Type B pancreatic cell (in vitro differentiated cells): ENCODE results near the gene NDUFS3. TPM values are rescaled to one million over a fixed set of nuclear protein-coding genes. Genes with fewer than 3 reads are reported as not detected.

ENCODE experiments used
- DNase-seq: peaks from one replicate; pipeline ENCODE4 v3.0.0; 2021; ENCODE audit warnings: mixed read lengths; ENCODE audit not compliant: unreplicated experiment; ENCODE audit errors: extremely low spot score
- H3K27ac Mint-ChIP-seq: 2 replicates; pipeline ENCODE4 v1.8.0; 2021; ENCODE audit warnings: mild to moderate bottlenecking, mixed read lengths
- H3K27me3 Mint-ChIP-seq: 2 replicates; pipeline ENCODE4 v1.8.0; 2021; ENCODE audit warnings: mixed read lengths
- H3K36me3 Mint-ChIP-seq: 2 replicates; pipeline ENCODE4 v1.8.0; 2021; ENCODE audit warnings: mixed read lengths
- H3K4me1 Mint-ChIP-seq: one replicate; pipeline ENCODE4 v1.8.0; 2021; ENCODE audit warnings: mixed read lengths; ENCODE audit not compliant: unreplicated experiment
- H3K4me3 Mint-ChIP-seq: 2 replicates; pipeline ENCODE4 v1.8.0; 2021; ENCODE audit warnings: mild to moderate bottlenecking, mixed read lengths
- H3K9me3 Mint-ChIP-seq: 2 replicates; pipeline ENCODE4 v1.8.0; 2021; ENCODE audit warnings: mixed read lengths
- CTCF ChIP-seq: fragments of 200-600 bp; sonication (generic); conservative IDR thresholded peaks from 2 replicates; pipeline ENCODE4 v1.5.0; 2021; ENCODE audit warnings: antibody characterized with exemption, mild to moderate bottlenecking
- total RNA-seq: library from RNA; stranded (reverse); gene quantifications from 2 replicates; pipeline ENCODE4 v1.2.1, GENCODE V29; 2021; ENCODE audit warnings: low replicate concordance

Gene NDUFS3
- total RNA-seq, 1 donor from 2014 or later, result 161 TPM

- H3K36me3 Mint-ChIP-seq, result peaks cover 28% of the 10 kb centered on the region
- no peaks in the 10 kb centered on the region for H3K9me3 Mint-ChIP-seq
- no peak overlapping the region for H3K4me3 Mint-ChIP-seq
Observed at GRCh38 chr11:47583844-47584243, 5.0 kb downstream of the NDUFS3 start.

GRCh38 chr11:47586098-47586855 is 7.4 kb downstream of the NDUFS3 start, which contains the start of gene FAM180B:
TSS of gene FAM180B (plus strand) at chr11:47586678. CDS start at chr11:47586769, 91 bp downstream.
- Mint-ChIP-seq H3K27ac (peak within 1 kb of the TSS; percentile 24), H3K36me3 (peaks cover 22% of the 10 kb centered on the region), H3K4me3 (no peak within 1 kb of the TSS), H3K9me3 (no peaks in the 10 kb centered on the region), H3K27me3 (no peaks in the 10 kb centered on the region), H3K4me1 (peaks cover 5% of the 10 kb centered on the region)
- DNase-seq, result no peak
- TF ChIP-seq CTCF, result no peak

More at GRCh38 chr11:47583844-47584243, 5.0 kb downstream of the NDUFS3 start:
- no peak for TF ChIP-seq CTCF
- no peak for DNase-seq
- Mint-ChIP-seq H3K27ac (no peak overlapping the region), H3K27me3 (no peaks in the 10 kb centered on the region), H3K4me1 (peaks cover 6% of the 10 kb centered on the region)

GRCh38 chr11:47587039-47587716 is 8.3 kb downstream of the NDUFS3 start:
- peaks cover 4% of the 10 kb centered on the region for H3K27me3 Mint-ChIP-seq
- no peaks in the 10 kb centered on the region for H3K9me3 Mint-ChIP-seq
- no peak overlapping the region for H3K4me3 Mint-ChIP-seq
- no peak for DNase-seq
- H3K36me3 Mint-ChIP-seq, result peaks cover 17% of the 10 kb centered on the region
- no peak for TF ChIP-seq CTCF
- no peak overlapping the region for H3K27ac Mint-ChIP-seq
- H3K4me1 Mint-ChIP-seq, result peaks cover 9% of the 10 kb centered on the region

GRCh38 chr11:47587723-47588326 is 9.0 kb downstream of the NDUFS3 start:
- Mint-ChIP-seq H3K4me1 (peaks cover 9% of the 10 kb centered on the region), H3K27me3 (peaks cover 11% of the 10 kb centered on the region), H3K9me3 (no peaks in the 10 kb centered on the region)

GRCh38 chr11:47589118-47589517 is 10.2 kb downstream of the NDUFS3 start:
- H3K27ac Mint-ChIP-seq, result no peak overlapping the region
- H3K9me3 Mint-ChIP-seq, result no peaks in the 10 kb centered on the region
- H3K4me1 Mint-ChIP-seq, result peaks cover 9% of the 10 kb centered on the region
- no peak overlapping the region for H3K4me3 Mint-ChIP-seq
- no peak for TF ChIP-seq CTCF
- peaks cover 22% of the 10 kb centered on the region for H3K27me3 Mint-ChIP-seq
- peaks cover 5% of the 10 kb centered on the region for H3K36me3 Mint-ChIP-seq
- no peak for DNase-seq

More at GRCh38 chr11:47587723-47588326, 9.0 kb downstream of the NDUFS3 start:
- H3K36me3 Mint-ChIP-seq, result peaks cover 14% of the 10 kb centered on the region
- H3K27ac Mint-ChIP-seq, result no peak overlapping the region
- no peak for DNase-seq
- TF ChIP-seq CTCF, result no peak
- H3K4me3 Mint-ChIP-seq, result no peak overlapping the region
